ENCODE measurements around the gene ENPP1. TPM values are rescaled to one million over a fixed set of nuclear protein-coding genes. Genes with fewer than 3 reads are reported as not detected.
"Not testable (repeated sequence)": the region's sequence is repeated elsewhere in the genome, so short reads cannot be mapped to it uniquely, and the experiment has no call there.

The ENPP1 gene
- total and polyA plus RNA-seq, 3 donors from 2014 or later = 8.3 to 16.0 (median 12.0) TPM

- intact Hi-C loops (cut with DNase I; ENCODE audit: low total_unique reads) = no loop called here
- no peak for DNase-seq
- Histone ChIP-seq H3K9me3 (no peaks in the 10 kb centered on the region), H3K36me3 (ENCODE audit: low read depth, missing control alignments) (no peaks in the 10 kb centered on the region), H3K4me1 (no peaks in the 10 kb centered on the region), H3K4me3 (no peak overlapping the region), H3K27ac (no peak overlapping the region), H3K27me3 (no peaks in the 10 kb centered on the region)
- 72 to 100% methylated on average over 1 of the region's 1 CpG for WGBS, 2 donors
- no peak for TF ChIP-seq POLR2A (IDR thresholded peaks at IDR 0.05)
- TF ChIP-seq CTCF (IDR thresholded peaks at IDR 0.05) = no peak
Observed at GRCh38 chr6:131910219-131910589, 102.4 kb downstream of the ENPP1 start.

DNA sequence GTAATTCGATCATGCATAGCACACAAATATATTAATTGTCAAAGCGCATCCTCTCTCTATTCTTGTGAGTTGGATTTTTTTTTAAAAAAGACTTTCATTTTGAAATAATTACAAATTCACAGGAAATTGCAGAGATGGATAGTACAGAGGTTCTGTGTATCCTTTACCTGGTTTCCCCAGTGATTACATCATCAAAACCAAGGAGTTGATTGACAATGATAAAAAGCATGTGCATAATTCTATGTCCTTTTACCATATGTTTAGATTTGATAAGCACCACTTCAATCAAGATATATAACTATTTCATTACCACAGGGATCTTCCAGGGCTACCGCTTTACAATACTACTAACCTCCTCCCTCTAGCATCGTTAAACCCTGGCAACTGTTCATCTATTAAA lies 103.1 kb downstream of the ENPP1 start:
- no peaks in the 10 kb centered on the region for H3K27me3 ChIP-seq
- 61 to 70% methylated on average over 4 of the region's 4 CpGs for WGBS, 2 donors
- intact Hi-C loops (cut with DNase I; ENCODE audit: low total_unique reads) = no loop called here
- no peak for DNase-seq
- TF ChIP-seq POLR2A (IDR thresholded peaks at IDR 0.05) (no peak), CTCF (IDR thresholded peaks at IDR 0.05) (no peak)
- no peak overlapping the region for H3K4me3 ChIP-seq
- no peak overlapping the region for H3K27ac ChIP-seq
- H3K36me3 ChIP-seq (ENCODE audit: low read depth, missing control alignments) = no peaks in the 10 kb centered on the region
- no peaks in the 10 kb centered on the region for H3K4me1 ChIP-seq
- no peaks in the 10 kb centered on the region for H3K9me3 ChIP-seq

- Histone ChIP-seq H3K27me3 (no peaks in the 10 kb centered on the region), H3K9me3 (no peaks in the 10 kb centered on the region), H3K27ac (no peak overlapping the region), H3K36me3 (ENCODE audit: low read depth, missing control alignments) (no peaks in the 10 kb centered on the region), H3K4me1 (no peaks in the 10 kb centered on the region), H3K4me3 (no peak overlapping the region)
- TF ChIP-seq CTCF (IDR thresholded peaks at IDR 0.05) (no peak), POLR2A (IDR thresholded peaks at IDR 0.05) (no peak)
- 70 to 87% methylated on average over 3 of the region's 3 CpGs for WGBS, 2 donors
- no peak for DNase-seq
- intact Hi-C loops (cut with DNase I; ENCODE audit: low total_unique reads) = no loop called here
Observed at GRCh38 chr6:131911951-131912350, 104.1 kb downstream of the ENPP1 start.

DNA sequence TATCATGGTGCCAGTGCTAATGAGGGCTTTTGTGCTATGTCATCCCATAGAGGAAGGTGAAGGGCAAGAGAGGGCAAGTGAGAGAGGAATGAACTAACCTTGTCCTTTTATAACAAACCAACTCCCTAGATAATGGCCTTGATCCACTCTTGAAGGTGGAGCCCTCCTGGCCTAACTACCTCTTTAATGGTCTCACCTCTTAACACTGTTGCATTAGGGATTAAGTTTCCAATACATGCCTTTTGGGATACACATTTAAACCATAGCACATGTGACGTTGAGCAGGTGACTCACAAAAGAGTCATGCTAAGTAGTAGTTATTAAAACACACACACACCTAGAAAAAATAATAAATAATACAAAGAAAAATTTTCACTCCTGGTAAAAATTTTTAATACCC lies 106.4 kb downstream of the ENPP1 start:
- no peak for DNase-seq
- no peaks in the 10 kb centered on the region for H3K27me3 ChIP-seq
- H3K4me3 ChIP-seq = no peak overlapping the region
- no peaks in the 10 kb centered on the region for H3K9me3 ChIP-seq
- no peak for TF ChIP-seq CTCF (IDR thresholded peaks at IDR 0.05)
- TF ChIP-seq POLR2A (IDR thresholded peaks at IDR 0.05) = no peak
- no peaks in the 10 kb centered on the region for H3K36me3 ChIP-seq (ENCODE audit: low read depth, missing control alignments)
- H3K4me1 ChIP-seq = no peaks in the 10 kb centered on the region
- WGBS, 2 donors = 77 to 80% methylated on average over 1 of the region's 1 CpG
- intact Hi-C loops (cut with DNase I; ENCODE audit: low total_unique reads) = no loop called here
- no peak overlapping the region for H3K27ac ChIP-seq

- peak; percentile 87 for DNase-seq
- no peaks in the 10 kb centered on the region for H3K4me1 ChIP-seq
- intact Hi-C loops (cut with DNase I; ENCODE audit: low total_unique reads) = no loop called here
- no peak overlapping the region for H3K4me3 ChIP-seq
- TF ChIP-seq POLR2A (IDR thresholded peaks at IDR 0.05) (no peak), CTCF (IDR thresholded peaks at IDR 0.05) (peak; percentile 60 to 82 (median 74))
- no peak overlapping the region for H3K27ac ChIP-seq
- 20 to 22% methylated on average over 10 of the region's 10 CpGs for WGBS, 2 donors
- no peaks in the 10 kb centered on the region for H3K9me3 ChIP-seq
- H3K36me3 ChIP-seq (ENCODE audit: low read depth, missing control alignments) = no peaks in the 10 kb centered on the region
- no peaks in the 10 kb centered on the region for H3K27me3 ChIP-seq
Observed at GRCh38 chr6:131914967-131915751, 107.3 kb downstream of the ENPP1 start.

GRCh38 chr6:131916091-131916796 lies 108.4 kb downstream of the ENPP1 start:
- H3K27ac ChIP-seq; DNase-seq; H3K4me3 ChIP-seq; intact Hi-C loops (cut with DNase I; ENCODE audit: low total_unique reads); H3K9me3 ChIP-seq; H3K27me3 ChIP-seq; H3K4me1 ChIP-seq; H3K36me3 ChIP-seq (ENCODE audit: low read depth, missing control alignments): not testable (repeated sequence)
- 90% methylated on average over 2 of the region's 2 CpGs for WGBS, 2 donors
